Measurements from ENCODE around the gene AVEN. TPM values are rescaled to one million over a fixed set of nuclear protein-coding genes. Genes with fewer than 3 reads are reported as not detected.
"Not testable (repeated sequence)": the region's sequence is repeated elsewhere in the genome, so short reads cannot be mapped to it uniquely, and the experiment has no call there.

The AVEN gene, protein sequence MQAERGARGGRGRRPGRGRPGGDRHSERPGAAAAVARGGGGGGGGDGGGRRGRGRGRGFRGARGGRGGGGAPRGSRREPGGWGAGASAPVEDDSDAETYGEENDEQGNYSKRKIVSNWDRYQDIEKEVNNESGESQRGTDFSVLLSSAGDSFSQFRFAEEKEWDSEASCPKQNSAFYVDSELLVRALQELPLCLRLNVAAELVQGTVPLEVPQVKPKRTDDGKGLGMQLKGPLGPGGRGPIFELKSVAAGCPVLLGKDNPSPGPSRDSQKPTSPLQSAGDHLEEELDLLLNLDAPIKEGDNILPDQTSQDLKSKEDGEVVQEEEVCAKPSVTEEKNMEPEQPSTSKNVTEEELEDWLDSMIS
- 12.3 and 16.5 TPM in 2 replicates for total RNA-seq (2014; rRNA removed; shearing (Covaris generic))

DNA sequence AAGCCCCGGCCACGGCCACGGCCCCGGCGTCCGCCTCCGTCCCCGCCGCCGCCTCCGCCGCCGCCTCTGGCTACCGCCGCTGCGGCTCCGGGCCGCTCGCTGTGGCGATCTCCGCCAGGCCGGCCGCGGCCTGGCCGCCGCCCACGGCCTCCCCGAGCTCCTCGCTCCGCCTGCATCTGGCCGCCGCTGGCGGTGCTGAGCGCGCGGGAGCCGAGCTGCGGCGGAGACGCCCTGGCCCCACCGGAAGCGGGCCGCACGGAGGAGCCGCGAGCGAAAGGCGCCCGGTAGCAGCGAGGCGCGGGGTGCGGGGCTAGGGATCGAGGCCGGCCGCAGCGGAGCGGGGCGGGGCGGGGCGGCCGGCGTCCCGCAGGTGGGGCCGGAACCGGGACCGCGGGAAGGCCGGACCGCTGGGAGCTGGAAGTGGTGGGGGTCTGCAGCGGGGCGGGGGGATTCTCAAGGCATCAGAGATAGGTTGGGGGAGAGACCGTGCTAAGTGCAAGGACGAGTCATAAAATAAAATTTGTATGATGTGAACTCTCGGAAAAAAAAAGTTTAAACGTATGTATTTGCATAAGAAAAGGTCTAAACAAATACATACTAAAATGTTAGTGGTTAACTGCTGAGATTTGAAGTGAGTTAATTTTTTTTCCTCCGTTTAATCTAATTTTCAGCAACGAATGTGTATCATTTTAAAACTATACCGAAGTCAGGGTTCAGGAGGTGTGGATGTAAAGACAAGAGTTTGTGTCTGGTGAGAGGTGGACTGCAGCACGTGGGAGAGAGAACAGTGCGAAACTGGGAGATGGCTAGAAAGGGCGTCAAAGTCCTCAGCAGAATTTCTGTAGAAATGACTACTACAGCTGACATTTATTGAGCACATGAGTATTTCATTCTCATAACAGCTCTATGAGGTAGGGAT lies at the start of gene AVEN:
AVEN (minus strand) TSS at position 334 of the 919 bp plus-strand sequence; CDS start at position 176, 158 bp downstream.
- DNase-seq (ENCODE audit: low spot score), result no peak

DNA sequence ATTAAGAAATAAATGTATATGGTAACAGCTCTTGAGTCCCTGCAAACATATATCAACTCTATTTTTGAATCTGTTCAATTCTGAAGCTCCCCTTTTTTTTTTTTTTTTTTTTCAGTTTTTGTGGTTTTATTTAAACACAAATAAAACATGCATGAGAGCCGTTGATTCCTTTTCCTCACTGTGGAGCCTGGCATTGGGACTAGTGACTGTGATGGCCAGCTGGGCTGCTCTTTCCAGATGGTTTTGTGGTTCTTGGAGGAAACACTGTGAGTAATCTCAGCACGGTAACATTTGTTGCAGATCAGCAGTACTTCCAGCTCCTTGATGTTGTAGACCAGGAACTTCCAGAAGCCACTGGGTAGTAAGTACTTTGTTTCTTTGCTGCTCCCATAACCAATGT lies 46.7 kb upstream of the AVEN start:
- DNase-seq (ENCODE audit: low spot score), result peak; percentile 48

DNA sequence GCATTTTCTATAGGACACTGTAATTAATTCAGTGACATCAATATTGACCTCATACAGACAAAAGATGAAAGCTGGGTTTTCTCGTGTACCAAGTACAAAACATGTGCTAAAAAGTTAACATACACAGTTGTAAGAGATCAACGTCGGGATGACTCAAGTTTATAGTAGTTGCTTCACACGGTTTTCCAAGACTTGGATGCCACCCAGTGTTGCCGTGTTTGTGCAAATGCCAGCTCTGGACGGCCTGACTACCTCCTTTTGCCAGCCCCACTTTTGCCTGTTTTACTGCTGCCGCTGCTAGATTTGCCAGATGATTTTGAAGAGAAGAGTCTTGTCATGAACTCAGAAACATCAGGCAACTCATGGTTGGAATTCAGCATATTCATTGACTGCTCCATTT lies 45.1 kb upstream of the AVEN start:
- DNase-seq (ENCODE audit: low spot score), result peak; percentile 76

DNA sequence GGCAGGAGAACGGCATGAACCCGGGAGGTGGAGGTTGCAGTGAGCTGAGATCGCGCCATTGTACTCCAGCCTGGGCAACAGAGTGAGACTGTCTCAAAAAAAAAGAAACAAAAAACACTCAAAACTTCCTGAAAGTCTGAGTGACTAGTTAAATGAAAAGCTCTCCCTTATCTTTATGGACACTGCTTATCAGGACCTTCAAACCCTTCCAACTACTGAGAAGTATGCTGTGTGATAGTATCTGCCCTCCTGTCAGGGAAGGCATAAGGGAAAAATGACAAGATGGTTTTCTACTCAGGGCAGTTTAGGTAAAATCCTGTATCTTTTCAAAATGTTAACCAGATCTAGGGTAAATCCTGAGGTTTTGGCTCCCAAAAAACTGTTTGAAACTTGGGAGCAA lies 40.9 kb upstream of the AVEN start:
- DNase-seq (ENCODE audit: low spot score), result no peak

DNA sequence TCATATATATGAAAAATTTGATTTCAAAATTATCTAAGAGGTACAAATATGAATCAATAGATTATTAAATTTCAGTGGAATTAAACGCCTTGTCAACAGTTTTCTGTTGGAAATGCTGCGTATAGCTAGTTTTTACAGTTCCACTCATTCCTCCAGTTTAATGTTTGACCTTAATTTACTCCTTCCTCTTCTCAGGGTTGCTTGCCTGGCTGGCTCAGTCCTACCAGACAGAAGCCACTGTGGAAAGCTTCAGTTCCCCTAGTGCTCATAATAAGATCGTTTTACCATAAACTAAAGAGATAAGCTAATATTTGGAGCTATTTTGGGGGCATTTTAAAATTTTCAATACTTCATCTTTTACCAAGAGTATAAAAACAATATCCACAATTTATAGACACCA lies 39.9 kb upstream of the AVEN start:
- DNase-seq (ENCODE audit: low spot score), result no peak

DNA sequence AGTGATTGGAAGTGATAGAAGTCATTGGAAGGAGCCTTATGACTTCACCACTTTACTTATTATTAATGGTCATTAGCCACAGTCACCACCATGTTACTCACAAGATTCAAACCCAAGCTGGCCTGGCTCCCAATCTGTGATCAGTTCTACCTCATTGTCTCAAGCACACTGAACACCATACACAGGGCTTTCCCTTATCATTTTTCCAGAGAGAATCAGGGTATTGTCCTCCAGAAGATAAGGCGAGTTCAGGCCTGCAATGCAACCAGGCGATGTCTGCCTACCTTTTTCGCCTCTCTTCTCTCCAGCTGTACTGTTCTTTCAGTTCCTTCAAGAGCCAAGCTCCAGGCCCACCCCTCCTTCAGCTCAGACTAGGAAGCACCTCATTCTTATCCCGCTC lies 37.8 kb upstream of the AVEN start:
- no peak for DNase-seq (ENCODE audit: low spot score)

DNA sequence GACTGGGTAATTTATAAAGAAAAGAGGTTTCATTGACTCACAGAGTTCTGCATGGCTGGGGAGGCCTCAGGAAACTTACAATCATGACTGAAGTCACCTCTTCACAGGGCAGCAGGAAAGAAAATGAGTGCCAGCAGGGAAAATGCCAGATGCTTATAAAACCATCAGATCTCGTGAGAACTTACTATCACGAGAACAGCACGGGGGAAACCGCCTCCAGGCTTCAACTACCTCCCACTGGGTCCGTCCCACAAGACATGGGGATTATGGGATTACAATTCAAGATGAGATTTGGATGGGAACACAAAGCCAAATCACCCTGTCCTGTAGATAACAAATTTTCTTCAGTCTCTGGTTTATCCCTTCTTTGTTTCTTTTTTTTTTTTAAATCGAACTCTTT lies 31.0 kb upstream of the AVEN start:
- no peak for DNase-seq (ENCODE audit: low spot score)

DNA sequence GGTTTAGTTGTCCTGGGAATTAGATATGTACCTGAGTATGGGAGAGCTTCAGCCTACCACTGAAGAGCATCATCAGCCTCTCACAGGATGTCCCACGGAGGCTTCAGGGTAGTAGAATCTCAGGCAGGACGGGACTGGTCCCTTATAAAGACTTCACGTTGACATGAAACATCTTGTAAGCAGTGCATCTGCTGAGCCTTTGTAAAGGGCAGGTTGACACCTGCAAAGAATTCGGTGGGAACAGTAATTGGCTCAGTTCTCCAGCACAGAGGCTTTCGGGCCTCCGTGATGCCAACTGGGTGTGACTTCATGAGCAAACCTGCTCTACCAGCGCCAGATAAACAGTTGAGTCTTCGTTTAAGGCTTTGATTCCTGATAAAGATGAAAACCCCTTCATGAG lies 26.9 kb upstream of the AVEN start:
- DNase-seq (ENCODE audit: low spot score), result no peak

DNA sequence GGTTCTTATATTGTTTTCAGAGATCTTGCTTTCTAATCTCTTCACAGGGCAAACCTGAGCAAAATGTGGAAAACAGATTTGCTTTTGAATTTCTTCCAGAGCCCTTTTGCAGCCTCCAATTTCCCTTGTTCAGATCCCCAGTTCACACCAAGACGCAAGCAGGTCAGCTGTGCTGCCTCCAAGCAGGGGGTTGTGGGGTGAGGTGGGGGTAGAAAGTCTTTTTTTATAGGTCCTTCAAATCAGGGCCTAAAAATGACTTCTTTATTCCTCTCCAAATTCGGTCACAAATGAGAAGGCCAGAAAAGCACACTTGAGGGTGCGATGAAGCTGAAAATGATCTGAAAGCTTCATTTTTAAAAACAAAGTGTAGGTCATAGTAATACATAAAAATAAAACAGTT lies 26.3 kb upstream of the AVEN start:
- DNase-seq (ENCODE audit: low spot score), result no peak

DNA sequence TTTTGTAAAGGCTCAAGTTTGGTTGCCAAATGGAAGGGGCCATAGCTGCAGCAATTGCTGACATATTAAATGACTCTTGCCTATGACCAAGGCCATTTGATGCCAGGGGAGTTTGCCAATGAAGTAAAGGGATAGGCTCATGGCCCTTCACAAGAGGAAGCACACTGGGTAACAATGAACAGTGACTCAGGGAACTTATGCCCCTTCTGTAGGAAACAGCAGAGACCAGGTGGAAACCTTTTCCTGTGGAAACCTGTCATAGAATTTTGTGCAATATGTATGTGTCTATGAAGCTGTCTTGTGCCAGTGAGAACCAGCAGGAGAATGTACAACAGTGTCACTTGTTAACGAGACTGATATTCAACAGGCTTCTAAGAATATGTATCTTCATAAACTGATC lies 25.4 kb upstream of the AVEN start:
- no peak for DNase-seq (ENCODE audit: low spot score)

DNA sequence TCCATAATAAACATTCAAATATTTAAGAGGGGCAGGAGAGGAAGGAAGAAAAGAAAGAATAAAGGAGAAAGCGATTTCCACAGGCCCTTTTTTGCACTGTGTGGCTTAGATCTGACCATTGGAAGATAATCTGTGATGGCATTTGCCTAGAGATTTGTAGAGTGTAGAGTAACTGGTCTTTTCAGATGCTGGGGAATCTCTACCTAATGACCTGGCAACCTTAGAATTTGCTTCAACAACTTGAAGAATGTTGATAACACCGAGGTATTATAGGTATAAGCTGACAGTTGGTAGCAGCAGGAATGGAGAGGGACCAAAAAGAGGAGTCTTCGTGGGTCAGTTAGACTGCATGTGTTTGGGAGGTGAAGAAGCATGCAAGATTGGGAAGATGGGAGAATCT lies 20.9 kb upstream of the AVEN start:
- DNase-seq (ENCODE audit: low spot score), result no peak

DNA sequence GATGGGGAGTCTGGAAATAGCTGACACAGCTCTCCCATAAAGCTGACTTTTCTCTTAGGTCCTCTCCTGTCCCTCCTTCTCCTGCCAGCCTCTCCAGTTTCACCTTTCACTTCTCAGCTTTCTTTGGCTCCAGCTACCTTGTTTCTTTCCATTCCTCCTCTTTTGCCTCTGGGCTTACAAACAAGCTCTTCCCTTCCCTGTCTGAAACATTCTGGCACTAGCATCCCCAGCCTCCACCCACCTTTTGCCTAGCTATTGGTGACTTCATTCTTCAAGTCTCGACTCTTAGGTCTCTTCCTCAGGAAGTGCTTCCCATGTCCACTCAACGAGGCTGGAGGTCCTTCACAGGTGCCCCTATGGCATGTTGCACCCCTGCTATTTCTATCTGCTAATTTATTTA lies 20.5 kb upstream of the AVEN start:
- DNase-seq (ENCODE audit: low spot score), result no peak

DNA sequence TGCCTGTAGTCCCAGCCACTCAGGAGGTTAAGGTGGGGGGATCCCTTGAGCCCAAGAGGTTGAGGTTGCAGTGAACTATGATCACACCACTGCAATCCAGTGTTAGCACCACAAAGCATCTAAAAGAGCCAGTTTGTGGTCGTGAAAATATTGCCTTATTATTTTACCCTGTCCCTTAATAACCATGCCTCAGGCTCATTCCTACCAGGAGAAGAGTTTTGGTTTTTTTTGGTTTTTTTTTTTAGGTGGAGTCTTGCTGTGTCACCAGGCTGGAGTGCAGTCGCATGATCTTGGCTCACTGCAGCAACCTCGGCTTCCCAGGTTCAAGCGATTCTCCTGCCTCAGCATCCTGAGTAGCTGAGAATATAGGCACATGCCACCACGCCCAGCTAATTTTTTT lies 17.9 kb upstream of the AVEN start:
- no peak for DNase-seq (ENCODE audit: low spot score)

DNA sequence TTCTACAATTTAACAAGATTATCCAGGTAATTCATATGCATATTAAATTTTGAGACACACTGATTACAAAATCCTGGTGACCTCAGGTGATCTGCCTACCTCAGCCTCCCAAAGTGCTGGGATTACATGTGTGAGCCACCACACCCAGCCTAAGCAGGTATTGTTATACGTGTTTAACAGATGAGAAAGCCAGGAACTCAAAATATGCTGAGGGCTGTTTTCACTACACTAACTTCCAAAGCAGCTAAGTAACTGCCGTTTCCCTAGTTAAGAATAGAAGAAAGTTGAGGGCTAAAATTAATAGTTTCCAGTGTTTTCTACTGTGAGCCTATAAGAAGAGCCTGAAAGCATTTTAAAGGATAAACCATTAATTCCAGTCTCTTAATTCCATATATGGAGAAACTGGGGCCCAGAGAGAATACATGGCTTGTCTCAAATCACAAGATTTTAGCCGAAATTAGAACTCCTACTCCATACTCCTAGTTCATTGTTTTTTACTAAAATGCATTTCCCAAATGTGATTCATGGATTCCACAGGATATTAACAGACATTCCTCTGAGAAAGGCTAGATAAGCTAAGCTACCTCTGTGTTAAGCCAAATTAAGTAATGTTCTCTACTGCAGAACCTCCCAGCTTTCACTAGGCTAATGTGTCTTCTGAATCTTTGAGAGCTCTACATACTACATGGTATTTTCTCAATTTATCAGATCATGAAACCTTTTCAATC lies 17.0 kb upstream of the AVEN start:
- peak; percentile 38 for DNase-seq (ENCODE audit: low spot score)

DNA sequence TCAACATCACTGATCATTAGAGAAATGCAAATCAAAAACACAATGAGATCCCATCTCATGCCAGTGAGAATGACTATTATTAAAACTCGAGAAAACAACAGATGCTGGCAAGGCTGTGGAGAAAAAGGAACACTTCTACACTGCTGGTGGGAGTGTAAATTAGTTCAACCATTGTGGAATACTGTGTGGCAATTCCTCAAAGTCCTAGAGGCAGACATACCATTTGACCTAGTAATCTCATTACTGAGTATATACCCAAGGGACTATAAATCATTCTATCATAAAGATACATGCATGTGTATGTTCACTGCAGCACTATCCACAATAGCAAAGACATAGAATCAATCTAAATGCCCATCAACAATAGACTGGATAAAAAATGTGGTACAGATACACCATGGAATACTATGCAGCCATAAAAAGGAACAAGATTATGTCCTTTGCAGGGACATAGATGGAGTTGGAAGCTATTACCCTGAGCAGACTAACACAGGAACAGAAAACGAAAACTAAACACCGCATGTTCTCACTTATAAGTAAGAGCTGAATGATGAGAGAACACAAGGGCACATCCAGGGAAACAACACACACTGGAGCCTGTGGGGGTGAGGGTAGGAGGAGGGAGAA lies 15.2 kb upstream of the AVEN start:
- no peak for DNase-seq (ENCODE audit: low spot score)

DNA sequence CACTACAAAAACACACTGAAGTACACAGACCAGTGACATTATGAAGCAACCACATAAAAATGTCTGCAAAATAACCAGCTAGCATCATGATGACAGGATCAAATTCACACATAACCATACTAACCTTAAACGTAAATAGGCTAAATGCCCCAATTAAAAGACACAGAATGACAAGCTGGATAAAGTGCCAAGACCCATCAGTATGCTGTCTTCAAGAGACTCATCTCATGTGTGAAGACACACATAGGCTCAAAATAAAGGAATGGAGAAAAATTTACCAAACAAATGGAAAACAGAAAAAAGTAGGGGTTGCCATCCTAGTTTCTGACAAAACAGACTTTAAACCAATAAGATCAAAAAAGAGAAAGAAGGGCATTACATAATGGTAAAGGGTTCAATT lies 11.4 kb upstream of the AVEN start:
- DNase-seq (ENCODE audit: low spot score), result not testable (repeated sequence)

DNA sequence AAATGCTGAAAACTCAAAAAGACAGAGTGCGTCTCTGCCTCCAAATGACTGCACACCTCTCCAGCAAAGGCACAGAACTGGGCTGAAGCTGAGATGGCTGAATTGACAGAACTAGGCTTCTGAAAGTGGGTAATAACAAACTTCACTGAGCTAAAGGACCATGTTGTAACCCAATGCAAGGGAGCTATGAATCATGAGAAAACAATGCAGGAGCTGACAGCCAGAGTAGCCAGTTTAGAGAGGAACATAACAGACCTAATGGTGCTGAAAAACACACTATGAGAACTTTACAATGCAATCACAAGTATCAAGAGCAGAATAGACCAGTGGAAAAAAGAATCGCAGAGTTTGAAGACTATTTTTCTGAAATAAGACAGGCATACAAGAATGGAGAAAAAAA lies 10.1 kb upstream of the AVEN start:
- DNase-seq (ENCODE audit: low spot score), result no peak

DNA sequence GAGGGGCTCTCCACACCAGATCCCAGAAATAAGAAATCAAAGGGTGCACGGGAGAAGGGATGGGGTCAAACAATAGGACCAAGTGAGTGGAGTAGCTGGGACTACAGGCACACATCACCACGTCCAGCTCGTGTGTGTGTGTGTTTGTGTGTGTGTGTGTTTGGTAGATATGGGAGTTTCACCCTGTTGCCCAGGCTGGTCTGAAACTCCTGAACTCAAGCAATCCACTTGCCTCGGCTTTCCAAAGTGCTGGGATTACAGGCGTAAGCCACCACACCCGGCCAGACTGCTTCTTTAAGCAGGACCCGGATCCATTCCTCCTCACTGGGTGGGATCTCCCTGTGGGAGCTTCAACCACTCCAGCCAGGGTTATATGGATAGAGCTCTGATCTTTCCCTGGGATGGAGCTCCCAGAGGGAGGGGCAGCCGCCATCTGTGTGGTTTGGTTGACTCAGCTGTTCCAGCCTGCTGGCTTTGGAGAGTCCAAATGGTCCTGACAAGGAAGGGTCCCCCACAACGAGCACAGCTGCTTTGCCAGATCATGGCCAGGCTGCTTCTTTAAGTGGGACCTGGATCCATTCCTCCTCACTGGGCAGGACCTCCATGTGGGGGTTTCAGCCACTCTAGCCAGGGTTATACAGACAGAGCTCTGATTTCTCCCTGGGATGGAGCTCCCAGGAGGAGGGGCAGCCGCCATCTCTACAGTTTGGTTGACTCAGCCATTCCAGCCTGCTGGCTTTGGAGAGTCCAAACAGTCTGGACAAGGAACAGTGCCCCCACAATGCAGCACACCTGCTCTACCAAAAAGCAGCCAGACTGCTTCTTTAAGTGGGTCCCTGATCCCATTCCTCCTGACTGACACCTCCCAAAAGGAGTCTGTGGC lies 9.1 kb upstream of the AVEN start:
- peak; percentile 30 for DNase-seq (ENCODE audit: low spot score)

DNA sequence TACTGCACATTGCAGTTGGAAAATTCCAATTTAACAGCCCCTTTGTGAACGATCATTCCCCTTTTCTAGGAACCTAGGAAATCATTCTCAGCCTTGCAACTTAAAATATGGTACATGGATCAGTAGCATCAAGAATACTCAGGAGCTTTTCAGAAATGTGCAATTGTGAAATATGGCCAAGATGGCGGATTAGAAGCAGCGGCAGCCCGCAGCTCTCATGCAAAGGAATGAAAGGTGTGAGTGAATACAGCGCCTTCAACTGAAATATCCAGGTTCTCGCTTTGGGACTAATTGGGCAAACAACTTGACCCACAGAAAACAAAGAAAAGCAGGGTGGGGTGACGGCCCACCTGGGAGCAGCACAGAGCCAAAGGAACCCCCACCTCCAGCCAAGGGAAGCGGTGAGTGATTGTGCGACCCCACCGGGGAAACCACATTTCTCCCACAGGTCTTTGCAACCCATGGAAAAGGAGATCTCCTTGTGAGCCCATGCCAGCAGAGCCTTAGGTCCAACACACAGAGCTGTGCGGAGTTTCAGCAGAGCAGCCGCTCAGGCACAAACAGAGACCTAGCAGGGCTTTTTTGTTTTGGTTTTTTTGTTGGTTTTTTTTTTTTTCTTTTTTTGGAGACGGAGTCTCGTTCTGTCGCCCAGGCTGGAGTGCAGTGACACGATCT lies 7.6 kb upstream of the AVEN start:
- DNase-seq (ENCODE audit: low spot score), result no peak

DNA sequence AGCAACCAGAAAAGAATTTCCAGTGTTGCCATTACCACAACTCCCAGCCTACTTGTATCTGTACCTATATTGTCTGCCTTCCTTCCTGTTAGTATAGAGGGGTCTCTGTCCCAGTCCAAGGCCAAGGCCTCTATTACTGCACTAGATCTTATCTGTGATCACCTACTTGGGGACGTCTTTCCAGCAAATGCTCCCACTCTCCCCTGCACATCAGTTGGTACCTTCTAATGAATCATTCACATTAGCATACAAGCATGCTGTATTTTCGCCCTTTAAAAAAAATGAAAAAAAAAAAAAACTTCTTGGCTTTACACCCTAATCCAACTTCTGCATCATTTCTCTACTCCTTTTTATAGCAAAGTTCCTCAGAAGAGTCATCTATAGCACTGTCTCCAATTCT lies 4.8 kb upstream of the AVEN start:
- no peak for DNase-seq (ENCODE audit: low spot score)

Data from H4 (cell line).